GM12865 (cell line): ENCODE results near the gene MAP3K19.

Experiments
- DNase-seq: peaks from one replicate; pipeline ENCODE4 v3.0.0; 2010; ENCODE audit warnings: low read depth
- H3K4me3 ChIP-seq: 2 replicates; pipeline ENCODE4 v1.5.1; 2011; ENCODE audit warnings: mild to moderate bottlenecking, low read depth, low read length, control low read depth
- CTCF ChIP-seq: IDR thresholded peaks from 2 replicates; pipeline ENCODE4 v1.5.1; 2011; ENCODE audit warnings: low read length, control low read depth, low read depth, inconsistent platforms; ENCODE audit not compliant: insufficient read depth; ENCODE audit errors: missing control alignments

The MAP3K19 gene, protein sequence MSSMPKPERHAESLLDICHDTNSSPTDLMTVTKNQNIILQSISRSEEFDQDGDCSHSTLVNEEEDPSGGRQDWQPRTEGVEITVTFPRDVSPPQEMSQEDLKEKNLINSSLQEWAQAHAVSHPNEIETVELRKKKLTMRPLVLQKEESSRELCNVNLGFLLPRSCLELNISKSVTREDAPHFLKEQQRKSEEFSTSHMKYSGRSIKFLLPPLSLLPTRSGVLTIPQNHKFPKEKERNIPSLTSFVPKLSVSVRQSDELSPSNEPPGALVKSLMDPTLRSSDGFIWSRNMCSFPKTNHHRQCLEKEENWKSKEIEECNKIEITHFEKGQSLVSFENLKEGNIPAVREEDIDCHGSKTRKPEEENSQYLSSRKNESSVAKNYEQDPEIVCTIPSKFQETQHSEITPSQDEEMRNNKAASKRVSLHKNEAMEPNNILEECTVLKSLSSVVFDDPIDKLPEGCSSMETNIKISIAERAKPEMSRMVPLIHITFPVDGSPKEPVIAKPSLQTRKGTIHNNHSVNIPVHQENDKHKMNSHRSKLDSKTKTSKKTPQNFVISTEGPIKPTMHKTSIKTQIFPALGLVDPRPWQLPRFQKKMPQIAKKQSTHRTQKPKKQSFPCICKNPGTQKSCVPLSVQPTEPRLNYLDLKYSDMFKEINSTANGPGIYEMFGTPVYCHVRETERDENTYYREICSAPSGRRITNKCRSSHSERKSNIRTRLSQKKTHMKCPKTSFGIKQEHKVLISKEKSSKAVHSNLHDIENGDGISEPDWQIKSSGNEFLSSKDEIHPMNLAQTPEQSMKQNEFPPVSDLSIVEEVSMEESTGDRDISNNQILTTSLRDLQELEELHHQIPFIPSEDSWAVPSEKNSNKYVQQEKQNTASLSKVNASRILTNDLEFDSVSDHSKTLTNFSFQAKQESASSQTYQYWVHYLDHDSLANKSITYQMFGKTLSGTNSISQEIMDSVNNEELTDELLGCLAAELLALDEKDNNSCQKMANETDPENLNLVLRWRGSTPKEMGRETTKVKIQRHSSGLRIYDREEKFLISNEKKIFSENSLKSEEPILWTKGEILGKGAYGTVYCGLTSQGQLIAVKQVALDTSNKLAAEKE (N-terminal part only)

GRCh38 chr2:135047300-135047699 lies at the start of gene MAP3K19:
MAP3K19 (minus strand) TSS chr2:135047447; CDS start chr2:135024647, 22,800 bp downstream.
- no peak for DNase-seq
- TF ChIP-seq CTCF = no peak

GRCh38 chr2:135096665-135097446 lies 49.6 kb upstream of the MAP3K19 start:
- TF ChIP-seq CTCF = no peak
- no peak overlapping the region for H3K4me3 ChIP-seq

More at GRCh38 chr2:135047300-135047699, at the start of gene MAP3K19:
- H3K4me3 ChIP-seq = no peak within 1 kb of the TSS

DNA sequence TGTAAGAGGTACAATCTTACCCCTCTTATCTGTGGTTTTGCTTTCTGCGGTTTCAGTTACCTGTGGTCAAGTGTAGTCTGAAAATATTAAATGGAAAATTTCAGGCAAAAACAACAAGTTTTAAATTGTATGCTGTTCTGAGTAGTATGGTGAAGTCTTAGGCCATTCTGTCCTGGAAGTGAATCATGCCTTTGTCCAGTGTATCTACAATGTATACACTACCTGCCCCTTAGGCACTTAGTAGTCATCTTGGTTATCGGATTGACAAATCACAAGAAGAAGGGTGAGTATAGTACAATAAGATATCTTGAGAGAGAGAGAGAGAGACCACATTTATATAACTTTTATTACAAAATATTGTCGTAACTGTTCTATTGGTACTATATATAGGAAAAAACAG lies 48.3 kb upstream of the MAP3K19 start:
- TF ChIP-seq CTCF = no peak
- H3K4me3 ChIP-seq = no peak overlapping the region
- DNase-seq = no peak

More at GRCh38 chr2:135096665-135097446, 49.6 kb upstream of the MAP3K19 start:
- DNase-seq = no peak

DNA sequence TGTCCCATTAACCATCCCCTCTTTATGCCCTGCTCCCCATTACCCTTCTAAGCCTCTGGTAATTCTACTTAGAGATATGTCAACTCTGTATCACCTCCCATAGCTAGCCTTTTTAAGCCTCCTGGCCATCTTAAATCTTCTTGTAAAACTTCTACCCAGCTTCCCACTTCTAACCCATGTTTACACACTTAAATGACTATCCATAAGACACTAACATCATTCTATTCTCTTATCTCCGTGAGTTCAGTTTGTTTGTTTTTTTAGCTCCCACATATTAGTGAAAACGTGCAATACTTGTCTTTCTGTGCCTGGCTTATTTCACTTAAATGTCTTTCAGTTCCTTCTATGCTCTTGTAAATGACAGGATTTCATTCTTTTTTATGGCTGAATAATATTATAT lies 47.3 kb upstream of the MAP3K19 start:
- no peak overlapping the region for H3K4me3 ChIP-seq
- DNase-seq = no peak
- no peak for TF ChIP-seq CTCF

DNA sequence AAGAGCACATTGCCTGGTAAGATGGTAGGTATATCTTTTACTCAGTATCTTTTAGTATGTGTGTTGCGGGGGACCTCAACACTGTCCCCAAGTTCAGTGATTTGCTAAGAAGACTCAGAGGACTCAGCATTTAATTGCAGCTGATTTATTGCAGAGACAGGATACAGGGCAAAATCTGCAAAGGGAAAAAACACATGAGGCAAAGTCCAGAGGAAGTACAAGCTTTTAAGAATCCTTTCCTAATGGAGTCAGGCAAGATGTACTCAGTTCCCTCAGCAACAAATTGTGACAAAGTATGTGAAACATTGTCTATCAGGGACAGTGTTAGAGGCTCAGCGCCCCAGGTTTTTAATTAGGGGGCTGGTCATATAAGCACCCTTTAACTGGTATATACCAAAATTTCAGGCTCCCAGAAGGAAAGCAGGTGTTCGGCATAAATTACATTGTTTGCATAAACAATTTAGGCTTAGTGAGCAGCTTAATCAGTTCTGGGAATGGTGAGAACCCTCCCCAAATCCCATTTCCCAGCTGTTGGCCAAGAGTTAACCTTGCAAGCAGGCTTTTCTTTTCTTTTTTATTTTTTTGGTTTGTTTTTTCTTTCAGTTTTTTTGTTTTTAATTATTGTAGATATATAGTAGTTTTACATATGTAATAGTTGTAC lies 46.6 kb upstream of the MAP3K19 start:
- no peak for TF ChIP-seq CTCF
- H3K4me3 ChIP-seq = no peak overlapping the region
- DNase-seq = no peak

DNA sequence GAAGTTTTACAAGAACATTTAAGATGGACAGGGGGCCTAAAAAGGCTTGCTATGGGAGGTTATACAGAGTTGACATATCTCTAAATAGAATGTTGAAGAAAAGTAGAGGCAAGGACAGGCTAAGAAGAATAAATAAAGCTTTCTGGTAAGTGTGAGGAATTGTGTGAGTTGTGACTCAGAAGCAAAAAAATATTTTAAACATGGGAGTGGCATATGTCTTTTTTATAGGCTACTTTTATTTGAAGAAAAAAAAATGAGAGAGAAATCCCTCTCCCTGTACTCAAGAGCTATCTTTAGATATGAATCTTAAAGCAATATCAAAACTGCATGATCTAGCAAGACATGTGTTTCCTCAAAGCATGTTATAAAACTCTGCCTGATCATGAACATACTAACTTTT lies 45.9 kb upstream of the MAP3K19 start:
- H3K4me3 ChIP-seq = no peak overlapping the region
- no peak for DNase-seq
- no peak for TF ChIP-seq CTCF
